HepG2 (cell line): ENCODE measurements around the gene SLC16A1. TPM values are rescaled to one million over a fixed set of nuclear protein-coding genes. Genes with fewer than 3 reads are reported as not detected.

Experiments
- AGO1 ChIP-seq: fragments of 200-400 bp; formaldehyde crosslinking; IDR thresholded peaks from 2 replicates; pipeline ENCODE4 v1.6.1; 2017; ENCODE audit warnings: mild to moderate bottlenecking, low read depth, low read length, moderate library complexity; ENCODE audit not compliant: poor library complexity, severe bottlenecking
- AKNA ChIP-seq: sonication (generic); formaldehyde crosslinking; IDR thresholded peaks from 2 replicates; pipeline ENCODE4 v1.4.0; 2020; ENCODE audit warnings: missing genetic modification reagents, borderline replicate concordance
- ARNT2 ChIP-seq: sonication (generic); formaldehyde crosslinking; IDR thresholded peaks from 2 replicates; pipeline ENCODE4 v1.8.0; 2022; ENCODE audit warnings: mild to moderate bottlenecking, low read depth, missing genetic modification reagents, moderate library complexity
- ARNTL ChIP-seq: sonication (generic); formaldehyde crosslinking; IDR thresholded peaks from 2 replicates; pipeline ENCODE4 v1.4.0; 2020; ENCODE audit warnings: mild to moderate bottlenecking, missing genetic modification reagents
- CHD4 ChIP-seq: fragments of 200-600 bp; sonication (generic); IDR thresholded peaks from 2 replicates; pipeline ENCODE4 v1.7.0; 2017; ENCODE audit warnings: mild to moderate bottlenecking, low read length, borderline replicate concordance
- ESRRA ChIP-seq: sonication (generic); formaldehyde crosslinking; IDR thresholded peaks from 2 replicates; pipeline ENCODE4 v1.5.1; 2020; ENCODE audit warnings: mild to moderate bottlenecking, low read depth, missing genetic modification reagents
- FOSL2 ChIP-seq: sonication (generic); formaldehyde crosslinking; IDR thresholded peaks from 2 replicates; pipeline ENCODE4 v1.4.0; 2020; ENCODE audit warnings: missing genetic modification reagents
- FOXA1 ChIP-seq, 2 experiments: fragments of 450-650 bp in 1 of 2; sonication (generic) in 1 of 2; formaldehyde crosslinking in 1 of 2; IDR thresholded peaks; 2 replicates each; pipeline versions ENCODE4 v1.4.0 to v1.6.1; 2016 to 2020; ENCODE audit warnings: missing genetic modification reagents in 1 of 2
- FOXK2 ChIP-seq: fragments of 450-650 bp; IDR thresholded peaks from 2 replicates; pipeline ENCODE4 v1.6.1; 2016
- MAX ChIP-seq: IDR thresholded peaks from 2 replicates; pipeline ENCODE4 v1.6.1; 2012; ENCODE audit warnings: inconsistent platforms
- MAZ ChIP-seq, 2 experiments: sonication (generic) in 1 of 2; formaldehyde crosslinking in 1 of 2; IDR thresholded peaks; 2 replicates each; pipeline versions ENCODE4 v1.5.0 to v1.6.1; 2012 to 2020; ENCODE audit warnings: low read depth in 2 of 2, mild to moderate bottlenecking in 2 of 2, borderline replicate concordance in 1 of 2, improper control_type of control experiment in 1 of 2, low read length in 1 of 2, missing genetic modification reagents in 1 of 2, moderate library complexity in 1 of 2
- MLXIP ChIP-seq: sonication (generic); formaldehyde crosslinking; IDR thresholded peaks from 2 replicates; pipeline ENCODE4 v1.9.0; 2021; ENCODE audit warnings: missing genetic modification reagents, borderline replicate concordance
- SALL1 ChIP-seq: sonication (generic); formaldehyde crosslinking; IDR thresholded peaks from 2 replicates; pipeline ENCODE4 v1.8.0; 2022; ENCODE audit warnings: mild to moderate bottlenecking, missing genetic modification reagents
- TP53 ChIP-seq: sonication (generic); formaldehyde crosslinking; conservative IDR thresholded peaks from 2 replicates; pipeline ENCODE4 v1.4.0; 2020; ENCODE audit warnings: missing genetic modification reagents
- ZNF331 ChIP-seq: sonication (generic); formaldehyde crosslinking; IDR thresholded peaks from 2 replicates; pipeline ENCODE4 v1.4.0; 2020; ENCODE audit warnings: missing genetic modification reagents
- ZNF337 ChIP-seq: sonication (generic); formaldehyde crosslinking; IDR thresholded peaks from 2 replicates; pipeline ENCODE4 v1.5.1; 2020; ENCODE audit warnings: missing genetic modification reagents, low read depth, mild to moderate bottlenecking, borderline replicate concordance
- ZNF460 ChIP-seq: sonication (generic); formaldehyde crosslinking; IDR thresholded peaks from 2 replicates; pipeline ENCODE4 v1.5.1; 2020; ENCODE audit warnings: missing genetic modification reagents, mild to moderate bottlenecking, borderline replicate concordance
- ZNF570 ChIP-seq: sonication (generic); formaldehyde crosslinking; IDR thresholded peaks from 2 replicates; pipeline ENCODE4 v1.4.0; 2020; ENCODE audit warnings: mild to moderate bottlenecking, missing genetic modification reagents, borderline replicate concordance
- polyA plus RNA-seq, 8 experiments: library from polyadenylated mRNA; depleted of rRNA in 3 of 8; stranded (reverse) in 7 of 8; unstranded in 1 of 8; fragments of >200 nt; fragmentation: Illumina TruSeq in 4 of 8; extraction: Trizol in 4 of 8; gene quantifications; 2 replicates each; pipeline versions ENCODE4 v1.2.1 to v1.2.3, GENCODE V29; 2011 to 2016; ENCODE audit warnings: low read depth in 4 of 8, missing spikeins in 1 of 8, mixed read lengths in 1 of 8; ENCODE audit not compliant: insufficient read depth in 1 of 8
- total RNA-seq, 5 experiments: library from RNA; depleted of rRNA; stranded (reverse); fragments of >200 nt; fragmentation: Illumina TruSeq; extraction: Trizol; gene quantifications; 2 replicates each; pipeline ENCODE4 v1.2.3, GENCODE V29; 2016; ENCODE audit warnings: low read depth in 1 of 5

SLC16A1 gene
- total and polyA plus RNA-seq, 2 of the 13 experiments (the other 11 are each of a cell fraction or from before 2014, with no cell fraction given) = 106 to 142 TPM

GRCh38 chr1:112956544-112957132, 642 bp upstream of the SLC16A1 start (continued):
- peak; percentile 75 for TF ChIP-seq AGO1
- TF ChIP-seq CHD4 = no peak
- TF ChIP-seq ZNF460 = no peak
- no peak for TF ChIP-seq ARNT2
- no peak for TF ChIP-seq AKNA (CRISPR knock-in tag)
- TF ChIP-seq MLXIP (CRISPR knock-in tag) = no peak
- no peak for TF ChIP-seq FOXA1 (IDR thresholded peaks at IDR 0.05)
- TF ChIP-seq FOXA1 (CRISPR knock-in tag; IDR thresholded peaks at IDR 0.05) = no peak
- TF ChIP-seq MAX = no peak; the same call in 1 of the 2 replicates
- no peak for TF ChIP-seq ZNF570
- no peak for TF ChIP-seq ARNTL (CRISPR knock-in tag)
- TF ChIP-seq FOXK2 = no peak
- no peak for TF ChIP-seq ZNF331
- no peak for TF ChIP-seq TP53 (CRISPR knock-in tag)
- no peak for TF ChIP-seq FOSL2 (CRISPR knock-in tag)
- TF ChIP-seq ESRRA (CRISPR knock-in tag) = no peak
- TF ChIP-seq ZNF337 (CRISPR knock-in tag) = 0 out of 2 replicates have a peak, but pooled peaks have one; percentile 61
- no peak for TF ChIP-seq SALL1 (CRISPR knock-in tag)
- no peak for TF ChIP-seq MAZ (IDR thresholded peaks at IDR 0.05; ENCODE audit: borderline replicate concordance, low read depth, low read length)
- no peak; the same call in 1 of the 2 replicates for TF ChIP-seq MAZ (CRISPR knock-in tag; IDR thresholded peaks at IDR 0.05; ENCODE audit: low read depth)
